NCI-H187 treated with DMSO at 0.1 percent for 48 hours (cell line): Measurements from ENCODE around the gene TBC1D8.
"Not testable (repeated sequence)": the region's sequence is repeated elsewhere in the genome, so short reads cannot be mapped to it uniquely, and the experiment has no call there.

Experiments used
- DNase-seq: peaks from one replicate; lab custom pipeline; 2025; lab: John Stamatoyannopoulos, UW

Gene TBC1D8

GRCh38 chr2:101064125-101064502, 87.1 kb downstream of the TBC1D8 start:
- no peak for DNase-seq

- no peak for DNase-seq
These were observed 87.6 kb downstream of the TBC1D8 start for GRCh38 chr2:101063352-101064124.

DNA sequence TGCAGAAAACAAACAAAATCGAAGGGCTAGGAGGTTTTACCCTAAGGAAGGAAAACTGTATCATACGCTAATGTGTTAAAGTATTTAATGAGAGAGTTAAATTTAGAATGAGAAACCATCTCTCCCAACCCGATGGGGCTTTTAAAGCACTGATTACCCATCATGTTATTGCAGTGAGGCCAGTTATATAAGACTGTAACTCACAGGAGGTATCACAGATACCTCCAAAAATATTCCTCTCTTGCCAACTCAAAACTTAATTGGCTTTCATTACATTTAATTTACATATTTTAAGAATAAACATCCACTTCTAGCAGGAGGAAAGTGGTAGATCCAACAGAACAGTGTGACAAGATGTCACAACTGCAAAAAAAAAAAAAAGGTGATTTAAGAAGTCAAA, 92.8 kb downstream of the TBC1D8 start:
- no peak for DNase-seq

DNA sequence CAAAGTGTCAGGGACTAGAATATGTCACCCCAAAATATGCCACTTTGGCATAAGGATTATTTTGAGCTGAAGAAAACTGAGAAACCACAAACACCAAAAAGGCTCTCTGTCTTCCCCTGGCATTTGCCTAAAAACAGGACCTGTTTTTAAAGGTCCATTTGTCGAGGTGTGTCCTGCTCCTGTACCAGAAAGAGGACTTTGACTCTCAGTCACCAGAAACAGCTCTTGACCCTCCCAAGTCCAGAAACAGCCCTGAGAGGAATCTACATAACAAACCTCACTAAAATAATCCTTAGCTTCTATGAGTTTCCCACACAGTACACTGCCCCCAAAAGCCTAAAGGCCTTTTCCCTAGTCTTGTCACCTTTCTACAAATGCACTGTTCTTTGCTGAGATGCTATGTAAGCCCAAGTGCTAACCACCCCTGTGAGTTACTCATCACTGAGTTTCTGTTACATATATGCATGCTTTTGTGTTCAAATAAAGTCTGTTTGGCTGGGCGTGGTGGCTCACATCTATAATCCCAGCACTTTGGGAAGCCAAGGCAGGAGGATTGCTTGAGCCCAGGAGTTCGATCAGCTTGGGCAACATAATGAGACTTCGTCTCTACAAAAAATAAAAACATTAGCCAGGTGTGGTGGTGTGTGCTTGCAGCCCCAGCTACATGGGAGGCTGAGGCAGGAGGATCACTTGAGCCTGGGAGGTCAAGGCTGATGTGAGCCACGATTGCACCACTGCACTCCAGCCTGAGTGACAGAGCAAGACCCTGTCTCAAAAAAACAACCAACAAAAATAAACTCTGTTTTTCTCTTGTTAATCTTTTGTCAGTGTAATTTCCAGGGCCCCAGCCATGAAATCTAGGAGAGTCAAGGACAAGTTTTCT, 93.9 kb downstream of the TBC1D8 start:
- DNase-seq = no peak

DNA sequence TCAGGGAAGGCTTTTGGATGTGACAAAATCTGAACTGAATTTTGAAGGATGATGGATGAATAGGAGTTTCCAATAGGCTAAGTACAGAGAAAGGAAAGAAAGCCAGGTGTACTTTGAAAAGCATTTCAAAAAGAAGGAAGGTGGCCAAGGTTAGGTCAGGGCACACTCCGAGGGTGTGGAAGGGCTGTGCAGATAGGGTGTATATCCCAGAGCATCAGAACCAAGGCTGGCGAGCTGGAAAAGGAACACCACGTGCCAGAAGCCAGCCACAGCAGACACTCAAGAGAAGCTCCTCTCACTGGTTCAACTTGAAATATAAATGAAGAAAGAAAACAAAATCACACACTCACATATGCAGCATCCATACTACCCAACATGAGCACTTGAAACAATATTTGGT, 98.1 kb downstream of the TBC1D8 start:
- no peak for DNase-seq

- DNase-seq = no peak
These were observed 99.0 kb downstream of the TBC1D8 start for GRCh38 chr2:101052147-101052546.

GRCh38 chr2:101050886-101051285, 100.3 kb downstream of the TBC1D8 start:
- not testable (repeated sequence) for DNase-seq

- no peak for DNase-seq
These were observed 102.4 kb downstream of the TBC1D8 start for GRCh38 chr2:101048756-101049155.

GRCh38 chr2:101047774-101048173, 103.4 kb downstream of the TBC1D8 start:
- no peak for DNase-seq

GRCh38 chr2:101047075-101047766, 104.0 kb downstream of the TBC1D8 start:
- no peak for DNase-seq

- no peak for DNase-seq
These were observed 105.9 kb downstream of the TBC1D8 start for GRCh38 chr2:101045330-101045729.

DNA sequence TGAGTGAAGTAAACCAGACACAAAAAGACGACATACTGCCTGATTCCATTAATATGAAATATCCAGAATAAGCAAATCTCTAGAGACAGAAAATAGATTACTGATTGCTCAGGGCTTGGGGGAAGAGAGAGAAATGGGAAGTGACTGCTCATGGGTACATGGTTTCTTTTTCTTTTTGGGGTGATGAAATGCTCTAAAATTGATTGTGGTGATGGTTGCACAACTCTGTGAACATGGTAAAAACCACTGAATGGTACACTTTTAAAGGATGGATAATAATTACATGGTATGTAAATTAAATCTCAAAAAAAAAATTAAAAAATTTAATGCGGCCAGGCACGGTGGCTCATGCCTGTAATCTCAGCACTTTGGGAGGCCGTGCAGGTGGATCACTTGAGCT, 109.8 kb downstream of the TBC1D8 start:
- no peak for DNase-seq

DNA sequence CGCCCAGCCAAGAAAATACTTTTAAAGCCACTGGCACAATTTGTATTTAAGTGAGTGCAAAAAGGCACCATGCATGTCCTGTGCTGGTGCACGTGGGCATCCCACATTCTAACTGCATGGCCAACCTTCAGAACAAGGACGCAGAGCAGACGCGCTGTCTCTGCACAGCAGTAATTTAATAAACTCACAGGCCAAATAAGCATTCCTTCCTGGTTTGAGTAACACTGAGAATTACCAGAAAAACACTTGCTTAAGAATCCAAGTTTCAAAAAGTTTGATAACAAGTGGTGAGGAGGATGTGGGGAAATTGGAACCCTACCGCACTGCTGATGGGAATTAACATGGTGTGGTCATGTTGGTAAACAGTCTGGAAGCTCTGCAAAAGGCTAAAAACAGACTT, 110.4 kb downstream of the TBC1D8 start:
- no peak for DNase-seq

DNA sequence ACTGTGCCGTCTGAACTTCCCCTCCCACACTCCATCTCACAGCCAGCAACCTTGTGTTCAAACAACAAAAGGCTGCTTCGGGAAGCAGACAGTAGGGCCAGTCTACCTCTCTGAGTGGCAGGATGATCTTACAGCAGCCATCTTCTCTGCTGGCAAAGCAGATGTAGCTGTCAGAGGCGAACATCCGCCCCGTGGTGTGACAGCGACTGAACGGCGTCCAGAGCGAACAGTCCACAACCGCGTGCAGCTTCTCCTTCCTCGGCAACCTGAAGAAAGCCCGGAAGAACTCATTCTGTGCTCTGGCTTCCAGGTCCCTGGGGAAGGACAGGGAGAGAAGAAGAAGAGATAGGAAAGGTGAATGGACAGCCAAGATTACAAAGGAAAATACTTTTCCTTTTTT, 111.1 kb downstream of the TBC1D8 start:
- no peak for DNase-seq

DNA sequence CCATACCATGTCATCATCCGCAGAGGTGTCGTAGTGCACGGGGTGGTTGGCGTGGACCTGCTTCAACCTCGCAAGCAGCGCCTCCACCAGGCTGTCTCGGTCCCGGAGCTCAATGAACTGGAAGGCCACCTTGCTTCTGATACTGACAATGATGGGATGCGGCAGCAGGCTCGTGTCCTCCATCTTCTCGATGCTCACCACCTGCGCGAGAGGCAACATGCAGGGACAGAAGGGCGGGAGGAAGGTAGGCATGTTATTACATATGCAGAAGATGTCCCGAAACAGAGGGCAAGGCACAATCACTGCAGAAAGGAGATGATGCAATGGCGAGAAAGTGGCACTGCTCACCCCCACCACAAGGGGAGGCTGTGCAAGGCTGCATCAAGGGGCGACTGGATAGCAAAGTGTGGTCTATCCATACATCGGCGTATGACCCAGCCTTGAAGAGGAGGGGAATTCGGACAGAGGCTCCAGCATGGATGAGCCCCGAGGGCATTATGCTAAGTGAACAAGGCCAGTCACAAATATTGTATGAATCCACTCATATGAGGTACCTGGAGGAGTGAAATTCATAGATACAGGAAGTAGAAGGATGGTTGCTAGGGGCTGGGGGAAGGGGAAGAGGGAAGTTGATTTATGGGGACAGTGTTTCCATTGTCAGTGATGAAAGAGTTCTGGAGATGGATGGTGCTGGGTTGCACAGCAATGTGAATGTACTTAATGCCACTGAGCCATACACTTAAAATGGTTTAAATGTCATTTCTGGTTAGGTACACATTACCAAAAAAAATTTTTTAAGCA, 112.5 kb downstream of the TBC1D8 start:
- DNase-seq = no peak

- no peak for DNase-seq
These were observed 113.9 kb downstream of the TBC1D8 start for GRCh38 chr2:101037161-101037755.

GRCh38 chr2:101036562-101036961, 114.6 kb downstream of the TBC1D8 start:
- DNase-seq = no peak

DNA sequence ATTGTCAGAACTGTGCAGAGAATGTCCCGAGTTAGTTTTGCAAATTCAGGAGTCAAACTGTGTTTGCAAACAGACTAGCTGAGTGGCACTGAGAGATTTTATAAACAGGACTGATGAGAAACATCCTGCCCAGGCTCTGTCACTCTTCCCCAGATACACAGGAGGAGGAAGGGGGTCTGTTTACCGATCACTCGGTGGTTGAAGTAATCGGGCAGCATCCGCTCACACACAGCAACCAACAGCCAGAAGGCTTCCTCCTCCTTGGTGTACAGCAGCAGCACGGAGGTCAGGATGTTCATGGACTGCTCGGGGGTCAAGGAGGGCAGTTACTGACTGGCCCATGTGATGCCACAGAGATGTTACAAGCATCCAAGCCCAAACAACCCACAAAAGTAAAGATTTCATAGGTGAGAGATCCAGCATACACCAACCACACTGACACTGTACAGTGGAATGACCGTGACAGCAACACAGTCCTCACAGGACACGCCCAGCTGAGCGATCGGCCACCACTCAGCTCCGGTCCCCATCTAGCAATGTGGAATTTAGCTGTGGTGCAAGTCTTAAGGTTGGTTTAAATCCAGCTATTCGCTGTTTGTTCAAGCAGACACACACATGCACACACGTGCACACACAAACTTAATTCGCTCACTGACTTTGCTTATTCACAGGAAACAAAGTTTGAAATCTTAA, 119.0 kb downstream of the TBC1D8 start:
- DNase-seq = no peak

DNA sequence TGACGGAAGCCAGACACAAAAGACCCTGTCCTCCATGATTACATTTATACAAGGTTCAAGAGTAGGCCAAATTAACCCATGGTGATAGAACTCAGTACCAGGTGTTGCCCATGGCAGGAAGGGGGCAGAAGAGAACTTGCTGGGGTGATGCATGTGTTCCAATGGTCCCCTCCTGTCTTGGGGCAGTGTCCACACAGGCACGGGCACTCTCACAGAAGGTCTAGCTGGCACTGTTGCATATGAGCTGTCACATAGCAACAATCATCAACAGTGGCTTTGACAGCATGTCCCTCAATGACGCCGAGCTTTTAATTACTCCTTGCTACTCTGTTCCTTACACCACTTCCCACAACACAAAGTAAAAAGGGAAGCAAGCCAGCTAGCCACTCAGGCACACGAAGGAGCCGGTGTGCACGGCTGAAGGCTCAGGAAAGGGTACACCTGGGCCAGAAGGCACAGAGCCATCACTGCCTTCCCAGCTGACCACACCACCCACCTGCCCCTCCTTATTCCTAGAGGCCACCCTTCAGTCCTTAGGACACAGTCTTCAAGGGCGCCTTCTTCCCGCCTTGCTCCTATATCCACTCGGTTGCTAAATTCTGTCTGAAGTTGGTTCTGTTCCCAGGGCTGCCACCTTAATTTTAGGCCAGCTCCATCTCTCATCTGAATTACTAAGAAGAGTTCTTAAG, 120.2 kb downstream of the TBC1D8 start:
- no peak for DNase-seq

GRCh38 chr2:101027852-101028251, 123.3 kb downstream of the TBC1D8 start:
- DNase-seq = no peak
